ENCODE data around the gene NEK6.

Gene NEK6

GRCh38 chr9:124257844-124258606 lies at the start of gene NEK6:
TSS of gene NEK6 (plus strand) at chr9:124257949. CDS start at chr9:124301965, 44,016 bp downstream.
- H3K4me1 ChIP-seq (ENCODE audit: control insufficient read depth, insufficient read depth, low read length), result peaks cover 29% of the 10 kb centered on the region
- H3K9me3 ChIP-seq (ENCODE audit: control insufficient read depth, insufficient read depth, low read length), result no peaks in the 10 kb centered on the region
- peak within 1 kb of the TSS; percentile 74 for H3K27ac ChIP-seq (ENCODE audit: low read depth, low read length)
- H3K9ac ChIP-seq (ENCODE audit: low read depth, low read length), result peak within 1 kb of the TSS; percentile 64
- H3K36me3 ChIP-seq (ENCODE audit: control insufficient read depth, insufficient read depth, low read length), result no peaks in the 10 kb centered on the region
- peak within 1 kb of the TSS; percentile 81 for H3K4me3 ChIP-seq (ENCODE audit: low read depth, low read length)
- H3K27me3 ChIP-seq (ENCODE audit: control insufficient read depth, insufficient read depth, low read length), result no peaks in the 10 kb centered on the region; the same call in 1 of the 2 replicates

DNA sequence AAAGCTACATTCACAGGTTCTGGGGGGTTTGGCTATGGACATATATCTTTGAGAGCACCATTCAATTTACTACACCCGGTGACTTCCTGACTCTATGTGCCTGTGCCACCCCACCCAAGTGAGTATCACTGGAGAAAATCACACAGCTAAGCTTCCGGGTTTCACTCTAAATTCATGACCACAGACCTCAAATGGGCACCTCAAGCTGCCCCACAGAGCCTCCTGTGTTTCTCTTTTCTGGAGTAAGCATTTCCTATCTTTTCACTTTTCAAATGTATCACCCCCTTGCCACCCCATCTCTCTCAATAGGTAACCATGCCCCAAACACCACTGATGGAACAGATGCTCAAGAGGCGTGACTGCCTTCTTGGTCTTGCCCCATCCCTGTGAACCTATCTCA lies 49.2 kb upstream of the NEK6 start:
- Histone ChIP-seq H3K36me3 (ENCODE audit: control insufficient read depth, insufficient read depth, low read length) (no peaks in the 10 kb centered on the region), H3K9me3 (ENCODE audit: control insufficient read depth, insufficient read depth, low read length) (no peaks in the 10 kb centered on the region), H3K9ac (ENCODE audit: low read depth, low read length) (no peak overlapping the region), H3K4me1 (ENCODE audit: control insufficient read depth, insufficient read depth, low read length) (0 out of 2 replicates have a peak, but pooled peaks cover 5% of the 10 kb centered on the region), H3K27me3 (ENCODE audit: control insufficient read depth, insufficient read depth, low read length) (no peaks in the 10 kb centered on the region), H3K27ac (ENCODE audit: low read depth, low read length) (no peak overlapping the region), H3K4me3 (ENCODE audit: low read depth, low read length) (no peak overlapping the region)

GRCh38 chr9:124209279-124209678 lies 48.5 kb upstream of the NEK6 start:
- H3K4me3 ChIP-seq (ENCODE audit: low read depth, low read length), result no peak overlapping the region
- no peaks in the 10 kb centered on the region for H3K27me3 ChIP-seq (ENCODE audit: control insufficient read depth, insufficient read depth, low read length)
- H3K27ac ChIP-seq (ENCODE audit: low read depth, low read length), result no peak overlapping the region
- H3K9ac ChIP-seq (ENCODE audit: low read depth, low read length), result no peak overlapping the region
- no peaks in the 10 kb centered on the region for H3K9me3 ChIP-seq (ENCODE audit: control insufficient read depth, insufficient read depth, low read length)
- 0 out of 2 replicates have a peak, but pooled peaks cover 5% of the 10 kb centered on the region for H3K4me1 ChIP-seq (ENCODE audit: control insufficient read depth, insufficient read depth, low read length)
- no peaks in the 10 kb centered on the region for H3K36me3 ChIP-seq (ENCODE audit: control insufficient read depth, insufficient read depth, low read length)

DNA sequence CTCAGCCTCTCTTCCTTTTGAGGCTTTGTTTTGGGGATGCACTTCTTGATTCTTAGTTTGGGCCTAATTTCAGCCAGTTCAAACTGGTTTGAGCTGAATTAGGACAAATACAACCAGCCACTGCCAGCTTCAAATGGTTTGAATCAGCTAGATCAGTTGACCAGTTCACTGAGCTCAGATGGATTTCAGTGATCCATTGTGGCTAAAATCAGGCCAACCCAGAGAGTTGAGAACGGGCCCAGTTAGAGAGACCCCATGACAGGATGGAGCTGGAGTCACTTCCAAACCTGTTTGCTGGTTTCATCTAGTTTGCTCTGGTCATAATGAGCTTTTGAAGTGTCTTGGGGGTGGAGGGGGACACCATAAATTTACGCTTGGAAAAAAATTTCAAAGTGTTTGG lies 48.0 kb upstream of the NEK6 start:
- Histone ChIP-seq H3K36me3 (ENCODE audit: control insufficient read depth, insufficient read depth, low read length) (no peaks in the 10 kb centered on the region), H3K27me3 (ENCODE audit: control insufficient read depth, insufficient read depth, low read length) (no peaks in the 10 kb centered on the region), H3K9ac (ENCODE audit: low read depth, low read length) (no peak overlapping the region)

GRCh38 chr9:124210697-124211096 lies 47.1 kb upstream of the NEK6 start:
- Histone ChIP-seq H3K4me1 (ENCODE audit: control insufficient read depth, insufficient read depth, low read length) (0 out of 2 replicates have a peak, but pooled peaks cover 5% of the 10 kb centered on the region), H3K36me3 (ENCODE audit: control insufficient read depth, insufficient read depth, low read length) (no peaks in the 10 kb centered on the region), H3K4me3 (ENCODE audit: low read depth, low read length) (no peak overlapping the region), H3K27me3 (ENCODE audit: control insufficient read depth, insufficient read depth, low read length) (no peaks in the 10 kb centered on the region), H3K9ac (ENCODE audit: low read depth, low read length) (no peak overlapping the region), H3K9me3 (ENCODE audit: control insufficient read depth, insufficient read depth, low read length) (no peaks in the 10 kb centered on the region), H3K27ac (ENCODE audit: low read depth, low read length) (no peak overlapping the region)

More for the DNA sequence above, 48.0 kb upstream of the NEK6 start:
- H3K4me3 ChIP-seq (ENCODE audit: low read depth, low read length), result no peak overlapping the region
- 0 out of 2 replicates have a peak, but pooled peaks cover 5% of the 10 kb centered on the region for H3K4me1 ChIP-seq (ENCODE audit: control insufficient read depth, insufficient read depth, low read length)
- no peaks in the 10 kb centered on the region for H3K9me3 ChIP-seq (ENCODE audit: control insufficient read depth, insufficient read depth, low read length)
- no peak overlapping the region for H3K27ac ChIP-seq (ENCODE audit: low read depth, low read length)

- Histone ChIP-seq H3K27me3 (ENCODE audit: control insufficient read depth, insufficient read depth, low read length) (no peaks in the 10 kb centered on the region), H3K9ac (ENCODE audit: low read depth, low read length) (no peak overlapping the region), H3K4me1 (ENCODE audit: control insufficient read depth, insufficient read depth, low read length) (0 out of 2 replicates have a peak, but pooled peaks cover 5% of the 10 kb centered on the region), H3K36me3 (ENCODE audit: control insufficient read depth, insufficient read depth, low read length) (no peaks in the 10 kb centered on the region), H3K9me3 (ENCODE audit: control insufficient read depth, insufficient read depth, low read length) (no peaks in the 10 kb centered on the region), H3K4me3 (ENCODE audit: low read depth, low read length) (no peak overlapping the region), H3K27ac (ENCODE audit: low read depth, low read length) (no peak overlapping the region)
These were observed 45.2 kb upstream of the NEK6 start for GRCh38 chr9:124212381-124213050.

DNA sequence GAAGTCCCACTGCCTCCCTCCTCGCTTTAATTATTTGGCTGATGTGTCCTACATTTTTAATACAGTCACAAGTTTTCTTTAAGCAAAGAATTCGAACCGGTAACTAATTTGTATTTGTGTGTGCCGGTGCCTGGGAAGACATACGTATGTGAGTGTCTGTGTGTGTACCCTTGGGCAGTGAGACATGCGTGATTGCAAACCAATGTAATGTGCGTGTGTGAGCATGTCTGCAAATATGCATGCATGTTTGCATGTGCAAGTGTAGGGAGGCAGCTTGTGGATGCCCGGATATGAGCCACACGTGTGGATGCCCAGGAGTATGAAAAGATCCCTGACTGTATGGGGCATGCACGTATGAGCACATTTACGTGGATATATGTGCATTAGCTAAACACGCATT lies 44.4 kb upstream of the NEK6 start:
- H3K4me1 ChIP-seq (ENCODE audit: control insufficient read depth, insufficient read depth, low read length), result 0 out of 2 replicates have a peak, but pooled peaks cover 5% of the 10 kb centered on the region
- no peak overlapping the region for H3K27ac ChIP-seq (ENCODE audit: low read depth, low read length)
- no peaks in the 10 kb centered on the region for H3K27me3 ChIP-seq (ENCODE audit: control insufficient read depth, insufficient read depth, low read length)

GRCh38 chr9:124214116-124214515 lies 43.6 kb upstream of the NEK6 start:
- H3K4me3 ChIP-seq (ENCODE audit: low read depth, low read length), result no peak overlapping the region
- H3K4me1 ChIP-seq (ENCODE audit: control insufficient read depth, insufficient read depth, low read length), result 0 out of 2 replicates have a peak, but pooled peaks cover 5% of the 10 kb centered on the region
- H3K9me3 ChIP-seq (ENCODE audit: control insufficient read depth, insufficient read depth, low read length), result no peaks in the 10 kb centered on the region
- H3K36me3 ChIP-seq (ENCODE audit: control insufficient read depth, insufficient read depth, low read length), result no peaks in the 10 kb centered on the region
- H3K27me3 ChIP-seq (ENCODE audit: control insufficient read depth, insufficient read depth, low read length), result no peaks in the 10 kb centered on the region
- H3K27ac ChIP-seq (ENCODE audit: low read depth, low read length), result no peak overlapping the region
- H3K9ac ChIP-seq (ENCODE audit: low read depth, low read length), result no peak overlapping the region

More for the DNA sequence above, 44.4 kb upstream of the NEK6 start:
- H3K36me3 ChIP-seq (ENCODE audit: control insufficient read depth, insufficient read depth, low read length), result no peaks in the 10 kb centered on the region
- H3K9me3 ChIP-seq (ENCODE audit: control insufficient read depth, insufficient read depth, low read length), result no peaks in the 10 kb centered on the region
- H3K4me3 ChIP-seq (ENCODE audit: low read depth, low read length), result no peak overlapping the region
- H3K9ac ChIP-seq (ENCODE audit: low read depth, low read length), result no peak overlapping the region

GRCh38 chr9:124214596-124215367 lies 43.0 kb upstream of the NEK6 start:
- Histone ChIP-seq H3K4me1 (ENCODE audit: control insufficient read depth, insufficient read depth, low read length) (0 out of 2 replicates have a peak, but pooled peaks cover 5% of the 10 kb centered on the region), H3K27ac (ENCODE audit: low read depth, low read length) (no peak overlapping the region), H3K9ac (ENCODE audit: low read depth, low read length) (no peak overlapping the region), H3K27me3 (ENCODE audit: control insufficient read depth, insufficient read depth, low read length) (no peaks in the 10 kb centered on the region), H3K4me3 (ENCODE audit: low read depth, low read length) (no peak overlapping the region), H3K9me3 (ENCODE audit: control insufficient read depth, insufficient read depth, low read length) (no peaks in the 10 kb centered on the region), H3K36me3 (ENCODE audit: control insufficient read depth, insufficient read depth, low read length) (no peaks in the 10 kb centered on the region)

DNA sequence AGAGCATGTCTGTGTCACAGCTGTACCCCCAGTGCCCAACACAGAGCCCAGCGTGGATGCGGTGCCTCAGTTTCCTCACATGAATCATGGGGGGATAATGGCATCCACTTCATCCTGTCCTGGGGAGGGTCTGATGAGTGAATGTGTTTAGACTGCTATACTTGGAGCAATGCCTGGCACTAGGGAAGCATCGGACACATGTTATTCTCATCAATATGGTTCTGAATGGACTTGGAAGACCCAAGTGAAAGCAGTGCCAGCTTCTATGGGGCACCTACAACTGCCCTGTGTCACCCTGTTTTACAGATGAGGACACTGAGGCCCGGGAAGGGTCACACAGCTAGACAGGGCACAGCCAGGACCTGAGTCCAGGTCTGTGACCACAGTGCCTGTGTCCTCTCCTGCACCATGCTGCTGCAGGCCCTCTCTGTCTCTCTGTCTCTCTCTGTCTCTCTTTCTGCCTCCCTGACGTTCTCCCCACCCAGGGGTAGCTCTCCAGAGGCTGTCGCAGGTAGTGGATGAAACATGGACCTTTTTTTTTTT lies 42.3 kb upstream of the NEK6 start:
- H3K4me1 ChIP-seq (ENCODE audit: control insufficient read depth, insufficient read depth, low read length), result 0 out of 2 replicates have a peak, but pooled peaks cover 5% of the 10 kb centered on the region
- H3K4me3 ChIP-seq (ENCODE audit: low read depth, low read length), result no peak overlapping the region
- H3K36me3 ChIP-seq (ENCODE audit: control insufficient read depth, insufficient read depth, low read length), result no peaks in the 10 kb centered on the region
- H3K9ac ChIP-seq (ENCODE audit: low read depth, low read length), result no peak overlapping the region
- H3K9me3 ChIP-seq (ENCODE audit: control insufficient read depth, insufficient read depth, low read length), result no peaks in the 10 kb centered on the region
- no peaks in the 10 kb centered on the region for H3K27me3 ChIP-seq (ENCODE audit: control insufficient read depth, insufficient read depth, low read length)
- no peak overlapping the region for H3K27ac ChIP-seq (ENCODE audit: low read depth, low read length)

Data from HUES48 (cell line).